ENCODE results near the gene RAB11FIP3. TPM values are rescaled to one million over a fixed set of nuclear protein-coding genes. Genes with fewer than 3 reads are reported as not detected.

The RAB11FIP3 gene
- total RNA-seq, 2 donors from 2014 or later: 62.7 to 68.9 TPM

- peaks cover 15% of the 10 kb centered on the region for H3K4me1 Mint-ChIP-seq
- H3K36me3 Mint-ChIP-seq (ENCODE audit: low read depth): no peaks in the 10 kb centered on the region
- H3K27ac ChIP-seq (ENCODE audit: low read depth, low read length): no peak overlapping the region
- H3K4me3 Mint-ChIP-seq: no peak overlapping the region
- H3K9me3 ChIP-seq (ENCODE audit: control insufficient read depth, low read length): no peaks in the 10 kb centered on the region
- no peak for DNase-seq
- peaks cover 16% of the 10 kb centered on the region for H3K27me3 Mint-ChIP-seq (ENCODE audit: insufficient read depth)
- no peak overlapping the region for H3K27ac Mint-ChIP-seq
- no peak overlapping the region for H3K4me3 ChIP-seq (ENCODE audit: low read length)
- H3K4me1 ChIP-seq (ENCODE audit: control insufficient read depth, insufficient read depth, low read length): peaks cover 7% of the 10 kb centered on the region
- H3K9me3 Mint-ChIP-seq: no peaks in the 10 kb centered on the region
- no peaks in the 10 kb centered on the region for H3K36me3 ChIP-seq (ENCODE audit: control insufficient read depth, insufficient read depth, low read length)
- WGBS, 2 experiments (ENCODE audit: insufficient coverage in 1 of 2, insufficient read length in 1 of 2): 91 to 92% methylated on average over 20 to 42 of the region's 42 CpGs
- TF ChIP-seq CTCF (conservative IDR thresholded peaks at IDR 0.05): no peak
- H3K27me3 ChIP-seq (ENCODE audit: control insufficient read depth, insufficient read depth, low read length, poor library complexity, severe bottlenecking): peaks cover 26% of the 10 kb centered on the region
- no peak overlapping the region for H3K9ac ChIP-seq (ENCODE audit: extremely low read depth, low read length, poor library complexity, severe bottlenecking)
These were observed 139.4 kb downstream of the RAB11FIP3 start for GRCh38 chr16:564690-565418.

- H3K9me3 ChIP-seq (ENCODE audit: control insufficient read depth, low read length): no peaks in the 10 kb centered on the region
- H3K4me1 ChIP-seq (ENCODE audit: control insufficient read depth, insufficient read depth, low read length): peaks cover 7% of the 10 kb centered on the region
- no peak for TF ChIP-seq CTCF (conservative IDR thresholded peaks at IDR 0.05)
- H3K27ac ChIP-seq (ENCODE audit: low read depth, low read length): no peak overlapping the region
- peaks cover 16% of the 10 kb centered on the region for H3K27me3 Mint-ChIP-seq (ENCODE audit: insufficient read depth)
- no peak overlapping the region for H3K4me3 Mint-ChIP-seq
- 73 to 77% methylated on average over 26 to 34 of the region's 35 CpGs for WGBS, 2 experiments (ENCODE audit: insufficient coverage in 1 of 2, insufficient read length in 1 of 2)
- DNase-seq: no peak
- no peaks in the 10 kb centered on the region for H3K36me3 Mint-ChIP-seq (ENCODE audit: low read depth)
- peaks cover 21% of the 10 kb centered on the region for H3K27me3 ChIP-seq (ENCODE audit: control insufficient read depth, insufficient read depth, low read length, poor library complexity, severe bottlenecking)
- H3K27ac Mint-ChIP-seq: no peak overlapping the region
- no peaks in the 10 kb centered on the region for H3K36me3 ChIP-seq (ENCODE audit: control insufficient read depth, insufficient read depth, low read length)
- H3K9ac ChIP-seq (ENCODE audit: extremely low read depth, low read length, poor library complexity, severe bottlenecking): no peak overlapping the region
- peaks cover 16% of the 10 kb centered on the region for H3K4me1 Mint-ChIP-seq
- H3K4me3 ChIP-seq (ENCODE audit: low read length): no peak overlapping the region
- H3K9me3 Mint-ChIP-seq: no peaks in the 10 kb centered on the region
These were observed 140.2 kb downstream of the RAB11FIP3 start for GRCh38 chr16:565419-566330.

- TF ChIP-seq CTCF (conservative IDR thresholded peaks at IDR 0.05): no peak
- Mint-ChIP-seq H3K4me1 (peaks cover 21% of the 10 kb centered on the region), H3K27ac (no peak within 1 kb of the TSS), H3K9me3 (no peaks in the 10 kb centered on the region), H3K27me3 (ENCODE audit: insufficient read depth) (peaks cover 9% of the 10 kb centered on the region), H3K4me3 (no peak within 1 kb of the TSS), H3K36me3 (ENCODE audit: low read depth) (peaks cover 1% of the 10 kb centered on the region)
- H3K9ac ChIP-seq (ENCODE audit: extremely low read depth, low read length, poor library complexity, severe bottlenecking): no peak within 1 kb of the TSS
- WGBS, 2 experiments (ENCODE audit: insufficient coverage in 1 of 2, insufficient read length in 1 of 2): 58 to 65% methylated on average over 20 to 26 of the region's 26 CpGs
- peaks cover 7% of the 10 kb centered on the region for H3K4me1 ChIP-seq (ENCODE audit: control insufficient read depth, insufficient read depth, low read length)
- no peaks in the 10 kb centered on the region for H3K9me3 ChIP-seq (ENCODE audit: control insufficient read depth, low read length)
- H3K4me3 ChIP-seq (ENCODE audit: low read length): no peak within 1 kb of the TSS
- no peak within 1 kb of the TSS for H3K27ac ChIP-seq (ENCODE audit: low read depth, low read length)
- peaks cover 10% of the 10 kb centered on the region for H3K27me3 ChIP-seq (ENCODE audit: control insufficient read depth, insufficient read depth, low read length, poor library complexity, severe bottlenecking)
- peaks cover under 1% of the 10 kb centered on the region for H3K36me3 ChIP-seq (ENCODE audit: control insufficient read depth, insufficient read depth, low read length)
- DNase-seq: peak; percentile 91
These were observed 141.3 kb downstream of the RAB11FIP3 start, which contains the start of gene NHLRC4 for GRCh38 chr16:566475-567372. NHLRC4 (plus strand) TSS chr16:567005; CDS start chr16:568048, 1,043 bp downstream.
